Endothelial cell (in vitro differentiated cells): Measurements from ENCODE around the gene ANKMY1. TPM values are rescaled to one million over a fixed set of nuclear protein-coding genes. Genes with fewer than 3 reads are reported as not detected.
A peak's percentile ranks its signal among the peaks of the same experiment; 100 is the strongest.

ENCODE experiments used
- DNase-seq: peaks from one replicate; pipeline ENCODE4 v3.0.0; 2021; ENCODE audit warnings: low spot score
- H3K27ac Mint-ChIP-seq: one replicate; pipeline ENCODE4 v1.8.0; 2021; ENCODE audit warnings: mixed read lengths, inconsistent platforms; ENCODE audit not compliant: unreplicated experiment
- H3K27me3 Mint-ChIP-seq: one replicate; pipeline ENCODE4 v1.8.0; 2021; ENCODE audit warnings: mild to moderate bottlenecking, moderate library complexity, mixed read lengths, inconsistent platforms; ENCODE audit not compliant: unreplicated experiment
- H3K36me3 Mint-ChIP-seq: one replicate; pipeline ENCODE4 v1.8.0; 2021; ENCODE audit warnings: mild to moderate bottlenecking, low read depth, mixed read lengths, inconsistent platforms; ENCODE audit not compliant: unreplicated experiment
- H3K4me1 Mint-ChIP-seq: one replicate; pipeline ENCODE4 v1.8.0; 2021; ENCODE audit warnings: mild to moderate bottlenecking, mixed read lengths, inconsistent platforms; ENCODE audit not compliant: unreplicated experiment
- H3K4me3 Mint-ChIP-seq: one replicate; pipeline ENCODE4 v1.8.0; 2021; ENCODE audit warnings: mild to moderate bottlenecking, mixed read lengths, inconsistent platforms; ENCODE audit not compliant: unreplicated experiment
- H3K9me3 Mint-ChIP-seq: one replicate; pipeline ENCODE4 v1.8.0; 2021; ENCODE audit warnings: mixed read lengths, inconsistent platforms; ENCODE audit not compliant: unreplicated experiment
- total RNA-seq: library from RNA; stranded (reverse); fragmentation: NEBNext Ultra II Directional; extraction: Animal tissue kit (Norgen Biotek cat#: 25700); gene quantifications from one replicate; pipeline ENCODE4 v1.2.1, GENCODE V29; 2021; ENCODE audit not compliant: unreplicated experiment
- TF ChIP-seq, protein P1 (sequence below): fragments of 200-600 bp; sonication (generic); IDR thresholded peaks from one replicate; pipeline ENCODE4 v1.5.0; 2021; ENCODE audit warnings: antibody characterized with exemption; ENCODE audit not compliant: unreplicated experiment

The ANKMY1 gene
- total RNA-seq, 1 donor from 2014 or later = 5.6 TPM

DNA sequence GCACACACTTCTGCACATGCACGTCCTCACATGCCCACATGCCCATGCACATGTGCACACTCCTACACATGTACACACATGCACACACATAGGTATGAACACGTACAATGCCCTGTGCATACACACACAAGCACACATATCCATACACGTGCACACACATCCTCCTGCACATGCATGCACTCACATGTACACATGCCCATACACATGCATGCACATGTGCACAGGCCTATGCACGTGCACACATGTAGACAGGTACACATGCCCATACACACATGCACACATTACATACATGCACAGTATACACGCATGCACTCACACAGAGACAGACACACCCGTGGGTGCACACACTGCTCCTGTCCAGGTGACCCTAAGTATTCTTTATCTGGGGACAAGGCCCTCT lies 88.0 kb downstream of the ANKMY1 start:
- Mint-ChIP-seq H3K27ac (no peak overlapping the region), H3K4me1 (peaks cover 7% of the 10 kb centered on the region), H3K36me3 (no peaks in the 10 kb centered on the region), H3K4me3 (no peak overlapping the region), H3K27me3 (peaks cover 6% of the 10 kb centered on the region), H3K9me3 (no peaks in the 10 kb centered on the region)
- DNase-seq = no peak
- TF ChIP-seq, protein P1, sequence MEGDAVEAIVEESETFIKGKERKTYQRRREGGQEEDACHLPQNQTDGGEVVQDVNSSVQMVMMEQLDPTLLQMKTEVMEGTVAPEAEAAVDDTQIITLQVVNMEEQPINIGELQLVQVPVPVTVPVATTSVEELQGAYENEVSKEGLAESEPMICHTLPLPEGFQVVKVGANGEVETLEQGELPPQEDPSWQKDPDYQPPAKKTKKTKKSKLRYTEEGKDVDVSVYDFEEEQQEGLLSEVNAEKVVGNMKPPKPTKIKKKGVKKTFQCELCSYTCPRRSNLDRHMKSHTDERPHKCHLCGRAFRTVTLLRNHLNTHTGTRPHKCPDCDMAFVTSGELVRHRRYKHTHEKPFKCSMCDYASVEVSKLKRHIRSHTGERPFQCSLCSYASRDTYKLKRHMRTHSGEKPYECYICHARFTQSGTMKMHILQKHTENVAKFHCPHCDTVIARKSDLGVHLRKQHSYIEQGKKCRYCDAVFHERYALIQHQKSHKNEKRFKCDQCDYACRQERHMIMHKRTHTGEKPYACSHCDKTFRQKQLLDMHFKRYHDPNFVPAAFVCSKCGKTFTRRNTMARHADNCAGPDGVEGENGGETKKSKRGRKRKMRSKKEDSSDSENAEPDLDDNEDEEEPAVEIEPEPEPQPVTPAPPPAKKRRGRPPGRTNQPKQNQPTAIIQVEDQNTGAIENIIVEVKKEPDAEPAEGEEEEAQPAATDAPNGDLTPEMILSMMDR = no peak

DNA sequence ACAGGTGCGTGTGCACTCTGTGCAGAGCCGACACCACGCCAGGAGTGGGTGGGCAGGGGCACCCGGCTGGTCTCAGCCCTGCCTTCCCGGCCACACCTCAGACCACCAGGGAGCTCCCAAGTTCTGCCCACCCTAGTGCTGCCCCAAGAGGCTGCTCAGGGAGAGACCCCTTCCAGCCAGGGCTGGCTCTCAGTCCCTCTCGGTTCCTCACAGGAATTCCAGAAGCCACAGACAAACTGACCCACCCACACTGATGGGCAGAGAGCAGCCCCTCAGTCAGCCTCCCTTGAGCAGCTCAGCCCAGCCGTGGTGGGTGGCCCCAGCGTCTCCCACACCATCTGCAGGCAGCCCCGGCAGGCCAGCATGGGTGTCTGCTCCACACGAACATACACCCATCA lies 88.5 kb downstream of the ANKMY1 start:
- no peak overlapping the region for H3K27ac Mint-ChIP-seq
- peaks cover 6% of the 10 kb centered on the region for H3K27me3 Mint-ChIP-seq
- TF ChIP-seq, protein P1 = no peak
- peaks cover 7% of the 10 kb centered on the region for H3K4me1 Mint-ChIP-seq
- H3K36me3 Mint-ChIP-seq = no peaks in the 10 kb centered on the region
- no peak overlapping the region for H3K4me3 Mint-ChIP-seq
- DNase-seq = peak; percentile 3
- no peaks in the 10 kb centered on the region for H3K9me3 Mint-ChIP-seq

DNA sequence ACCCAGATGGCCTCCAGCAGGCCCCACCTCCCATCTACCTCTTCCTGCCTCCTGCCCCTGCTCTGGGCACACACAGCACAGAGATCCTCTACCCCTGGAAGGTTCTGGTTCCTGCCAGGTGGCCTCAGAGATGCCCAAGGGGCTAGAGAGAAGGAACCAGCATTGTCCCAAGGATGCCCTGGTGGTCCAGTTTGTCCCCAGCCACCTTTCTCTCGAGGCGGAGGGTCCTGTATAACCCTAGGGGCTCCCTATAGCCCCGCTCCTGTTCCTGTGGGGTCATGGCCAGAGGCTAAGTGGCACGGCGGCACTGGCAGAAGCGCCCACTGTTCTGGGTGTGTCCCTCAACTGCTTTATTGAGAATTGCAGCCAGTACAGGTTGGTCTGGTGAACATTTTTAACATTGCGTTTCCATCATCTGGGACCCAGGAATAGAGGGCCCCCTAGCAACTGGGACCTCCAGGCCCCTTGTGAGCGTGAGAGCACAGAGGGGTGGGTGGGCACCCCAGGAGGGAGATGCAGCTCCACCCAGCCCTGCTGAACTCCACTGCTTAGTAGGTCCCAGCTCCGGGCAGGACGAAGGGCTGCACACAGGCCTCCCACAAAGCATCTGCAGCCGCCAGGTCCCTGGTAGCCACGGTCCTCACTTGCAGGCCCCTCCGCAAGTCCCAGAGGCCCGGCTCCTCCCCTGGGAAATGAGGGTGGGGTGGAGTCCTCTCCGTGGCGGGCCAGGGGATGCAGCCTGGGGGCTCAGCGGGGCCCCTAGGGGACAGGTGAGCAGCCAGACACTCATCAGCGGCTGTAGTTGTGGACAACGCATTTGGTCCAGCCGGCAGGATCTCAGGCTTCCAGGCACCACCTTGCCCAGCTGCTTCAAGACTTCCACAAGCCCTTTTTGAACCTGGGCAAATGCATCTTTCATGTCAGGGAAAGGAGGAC lies 89.2 kb downstream of the ANKMY1 start:
- Mint-ChIP-seq H3K4me3 (no peak overlapping the region), H3K27ac (no peak overlapping the region), H3K9me3 (no peaks in the 10 kb centered on the region), H3K36me3 (no peaks in the 10 kb centered on the region), H3K27me3 (peaks cover 6% of the 10 kb centered on the region), H3K4me1 (peaks cover 7% of the 10 kb centered on the region)
- TF ChIP-seq, protein P1 = no peak
- DNase-seq = no peak

DNA sequence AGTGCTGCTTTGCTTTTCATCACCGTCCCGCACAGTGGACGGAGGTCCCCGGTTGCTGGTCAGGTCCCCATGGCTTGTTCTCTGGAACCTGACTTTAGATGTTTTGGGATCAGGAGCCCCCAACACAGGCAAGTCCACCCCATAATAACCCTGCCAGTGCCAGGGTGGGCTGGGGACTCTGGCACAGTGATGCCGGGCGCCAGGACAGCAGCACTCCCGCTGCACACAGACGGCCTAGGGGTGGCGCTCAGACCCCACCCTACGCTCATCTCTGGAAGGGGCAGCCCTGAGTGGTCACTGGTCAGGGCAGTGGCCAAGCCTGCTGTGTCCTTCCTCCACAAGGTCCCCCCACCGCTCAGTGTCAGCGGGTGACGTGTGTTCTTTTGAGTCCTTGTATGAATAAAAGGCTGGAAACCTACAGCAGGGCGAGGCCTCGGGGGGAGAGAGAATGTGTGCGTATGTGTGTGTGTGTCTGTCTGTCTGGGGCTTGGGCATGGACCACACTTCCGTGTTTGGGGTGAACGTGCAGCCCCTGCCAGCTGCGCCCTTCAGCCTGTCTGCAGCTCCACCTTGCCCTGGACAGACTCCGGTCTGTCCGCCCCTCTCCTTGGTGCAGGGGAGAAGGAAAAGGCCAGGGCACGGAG lies 90.0 kb downstream of the ANKMY1 start:
- Mint-ChIP-seq H3K4me1 (peaks cover 7% of the 10 kb centered on the region), H3K27ac (no peak overlapping the region), H3K36me3 (no peaks in the 10 kb centered on the region), H3K4me3 (no peak overlapping the region), H3K9me3 (no peaks in the 10 kb centered on the region), H3K27me3 (peaks cover 6% of the 10 kb centered on the region)
- TF ChIP-seq, protein P1 = no peak
- peak; percentile 4 for DNase-seq
